ENCODE results near the gene PLIN4.
A peak's percentile ranks its signal among the peaks of the same experiment; 100 is the strongest.

PLIN4 gene

DNA sequence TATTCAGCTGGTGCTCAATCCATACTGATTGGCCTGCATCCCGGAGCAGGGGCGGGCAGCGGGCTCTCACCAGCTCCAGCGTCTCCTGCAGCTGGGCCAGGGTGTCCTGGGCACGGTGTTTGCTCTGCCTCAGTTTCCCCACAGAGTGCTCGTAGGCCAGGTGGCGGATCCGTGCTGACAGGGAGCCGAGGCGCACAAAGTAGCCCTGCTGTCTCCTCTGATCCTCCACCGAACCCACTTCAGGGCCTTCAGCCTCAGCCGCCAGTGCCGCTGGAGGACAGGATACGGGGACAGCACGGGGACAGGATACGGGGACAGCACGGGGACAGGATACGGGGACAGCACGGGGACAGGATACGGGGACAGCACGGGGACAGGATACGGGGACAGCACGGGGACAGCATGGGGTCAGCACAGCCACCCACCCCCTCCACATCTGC, 7.3 kb upstream of the PLIN4 start:
- no peak for DNase-seq (ENCODE audit: low spot score)

DNA sequence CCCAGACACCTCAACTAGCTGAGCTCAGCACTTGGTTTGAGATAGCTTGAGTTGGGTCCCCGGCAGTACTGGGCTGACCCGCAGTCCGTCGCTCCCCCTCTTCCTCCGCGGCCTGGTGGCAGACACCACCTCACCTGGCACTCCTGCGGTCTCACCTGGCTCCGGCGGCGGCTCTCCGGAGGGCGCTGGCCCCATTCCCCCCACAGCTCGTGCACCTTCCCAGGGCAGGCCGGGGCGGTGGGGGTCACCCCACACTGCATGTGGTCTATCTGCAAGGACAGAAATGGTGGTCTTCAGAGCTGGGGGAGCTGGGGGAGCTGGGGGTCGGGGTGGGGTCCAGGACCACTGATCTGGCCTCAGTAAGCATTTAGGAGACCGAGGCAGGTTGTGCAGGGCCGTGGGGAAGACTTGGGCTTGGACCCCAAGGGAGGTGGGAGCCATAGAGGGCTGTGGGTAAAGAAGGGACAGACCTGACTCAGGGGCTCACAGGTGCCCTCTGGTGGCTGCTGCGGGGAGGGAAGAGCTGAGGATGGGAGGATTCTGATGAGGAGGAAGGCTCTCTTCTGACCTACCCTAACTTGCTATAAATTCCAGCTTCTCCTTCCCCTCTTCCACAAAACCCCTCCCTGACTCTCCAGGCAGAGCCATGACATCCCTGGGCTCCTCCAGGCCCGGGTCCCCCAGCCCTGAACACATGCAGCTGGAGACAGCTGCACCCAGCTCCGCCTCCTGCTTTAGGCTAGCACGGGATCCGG, 6.7 kb upstream of the PLIN4 start:
- DNase-seq (ENCODE audit: low spot score): peak; percentile 81

DNA sequence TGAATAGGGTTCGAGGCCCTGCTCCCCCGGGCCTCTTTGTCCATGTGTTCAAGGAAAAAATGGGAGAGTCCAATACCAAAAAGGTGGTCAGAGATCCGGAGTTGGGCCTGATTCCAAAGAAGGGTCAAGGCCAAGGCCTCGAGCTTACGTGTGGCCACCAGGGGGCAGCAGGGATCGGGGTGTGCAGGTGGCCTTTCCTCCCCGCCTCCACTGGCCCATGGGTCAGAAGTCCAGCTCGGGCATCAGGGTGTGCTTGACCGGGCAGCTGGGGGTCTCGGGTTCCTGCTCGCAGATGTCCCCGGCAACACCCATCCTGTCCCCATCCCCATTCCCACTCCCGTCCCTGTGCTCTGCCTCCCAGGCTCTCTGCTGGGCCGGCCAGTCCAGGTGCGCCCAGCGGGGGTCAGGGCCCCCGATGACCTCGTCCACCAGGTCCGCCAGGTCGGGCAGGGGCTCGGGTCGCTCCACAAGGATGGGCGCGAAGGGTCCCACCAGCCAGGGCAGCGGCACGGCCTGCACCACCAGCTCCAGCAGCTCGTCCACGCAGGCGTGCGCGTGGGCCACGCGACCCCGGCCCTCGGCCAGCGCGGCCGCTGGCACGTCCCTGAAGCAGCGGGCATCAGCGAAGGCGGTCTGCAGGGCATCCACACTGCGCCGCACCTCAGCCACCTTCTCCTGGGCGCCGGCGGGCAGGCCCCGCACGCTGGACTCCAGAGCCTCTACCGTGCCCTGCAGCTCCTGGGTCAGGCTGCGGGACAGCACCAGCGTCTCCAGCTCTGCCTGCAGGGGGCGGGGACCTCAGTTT, 5.2 kb upstream of the PLIN4 start:
- DNase-seq (ENCODE audit: low spot score): no peak

DNA sequence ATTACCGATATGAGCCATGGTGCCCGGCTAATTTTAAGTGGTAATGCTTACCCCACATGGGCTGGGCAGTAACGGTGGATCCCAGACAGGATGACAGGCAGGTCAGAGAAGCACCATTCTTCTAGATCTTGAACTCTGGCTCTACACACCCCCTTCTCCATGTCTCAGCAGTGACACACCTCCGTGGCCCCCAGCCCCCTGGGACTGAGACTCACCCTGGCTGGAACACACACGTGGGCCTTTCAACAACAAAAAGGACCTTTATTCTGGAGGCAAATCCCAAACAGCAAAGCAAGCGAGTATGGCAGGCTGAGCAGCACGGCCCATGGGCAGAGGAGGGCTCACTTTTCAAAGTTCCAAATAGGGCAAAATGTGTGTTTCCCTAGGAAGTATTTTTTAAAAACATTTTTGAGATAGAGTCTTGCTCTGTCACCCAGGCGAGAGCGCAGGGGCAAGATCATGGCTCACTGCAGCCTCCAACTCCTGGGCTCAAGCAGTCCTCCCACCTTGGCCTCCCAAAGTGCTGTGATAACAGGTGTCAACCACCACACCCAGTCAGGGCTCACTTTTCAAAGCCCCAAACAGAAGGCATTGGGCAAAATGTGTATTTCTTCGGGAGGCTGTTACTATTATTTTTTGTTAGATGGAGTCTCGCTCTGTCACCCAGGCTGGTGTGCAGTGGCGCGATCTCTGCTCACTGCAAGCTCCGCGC, 4.2 kb upstream of the PLIN4 start:
- no peak for DNase-seq (ENCODE audit: low spot score)

DNA sequence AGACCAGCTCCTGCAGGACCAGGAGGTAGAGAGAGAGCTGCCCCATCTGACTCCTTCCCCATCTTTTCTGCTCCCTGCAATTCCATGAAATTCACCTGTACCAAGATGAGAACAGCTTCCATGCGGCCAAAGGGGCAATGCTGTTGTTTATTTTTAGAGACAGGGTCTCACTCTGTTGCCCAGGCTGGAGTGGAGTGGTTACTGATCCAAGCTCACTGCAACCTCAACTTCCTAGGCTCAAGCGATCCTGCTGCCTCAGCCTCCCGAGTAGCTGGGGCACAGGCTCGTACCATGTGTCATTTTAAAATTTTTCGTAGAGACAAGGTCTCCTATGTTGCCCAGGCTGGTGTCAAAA, 3.6 kb upstream of the PLIN4 start:
- no peak for DNase-seq (ENCODE audit: low spot score)

DNA sequence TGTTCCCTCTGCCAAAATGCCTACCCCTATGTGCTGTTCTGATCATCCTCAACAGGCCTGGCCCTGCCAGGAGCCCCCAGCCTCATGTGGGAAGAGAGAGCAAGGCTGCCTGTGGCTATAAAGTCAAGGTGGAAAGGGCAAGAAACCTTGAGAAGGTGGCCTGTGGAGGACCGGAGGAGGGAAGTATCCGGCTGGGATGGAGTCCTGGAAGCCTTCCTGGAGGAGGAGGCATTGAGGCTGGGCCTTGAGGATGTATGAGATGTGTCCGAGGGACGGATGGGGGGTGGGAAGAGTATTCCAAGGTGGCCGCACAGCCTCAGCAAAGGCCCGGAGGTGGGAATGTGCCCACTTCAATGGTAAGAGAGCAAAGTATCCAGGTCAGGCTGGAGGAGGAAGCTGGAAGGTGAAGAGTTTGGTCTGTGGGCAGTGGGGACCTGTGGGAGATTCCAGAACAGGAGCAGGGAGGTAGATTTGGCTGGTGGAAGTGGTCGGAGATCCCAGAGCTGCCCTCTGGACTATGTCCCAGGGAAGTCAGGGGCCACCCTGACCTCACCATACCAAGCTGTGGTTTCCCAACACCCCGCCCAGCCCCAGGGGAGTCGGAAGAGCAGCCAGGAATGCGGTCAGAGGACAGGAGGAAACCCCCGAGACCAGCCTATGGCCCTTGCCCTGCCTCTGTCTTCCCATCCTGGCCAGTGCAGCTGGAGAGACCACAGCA, 3.0 kb upstream of the PLIN4 start:
- DNase-seq (ENCODE audit: low spot score): no peak

DNA sequence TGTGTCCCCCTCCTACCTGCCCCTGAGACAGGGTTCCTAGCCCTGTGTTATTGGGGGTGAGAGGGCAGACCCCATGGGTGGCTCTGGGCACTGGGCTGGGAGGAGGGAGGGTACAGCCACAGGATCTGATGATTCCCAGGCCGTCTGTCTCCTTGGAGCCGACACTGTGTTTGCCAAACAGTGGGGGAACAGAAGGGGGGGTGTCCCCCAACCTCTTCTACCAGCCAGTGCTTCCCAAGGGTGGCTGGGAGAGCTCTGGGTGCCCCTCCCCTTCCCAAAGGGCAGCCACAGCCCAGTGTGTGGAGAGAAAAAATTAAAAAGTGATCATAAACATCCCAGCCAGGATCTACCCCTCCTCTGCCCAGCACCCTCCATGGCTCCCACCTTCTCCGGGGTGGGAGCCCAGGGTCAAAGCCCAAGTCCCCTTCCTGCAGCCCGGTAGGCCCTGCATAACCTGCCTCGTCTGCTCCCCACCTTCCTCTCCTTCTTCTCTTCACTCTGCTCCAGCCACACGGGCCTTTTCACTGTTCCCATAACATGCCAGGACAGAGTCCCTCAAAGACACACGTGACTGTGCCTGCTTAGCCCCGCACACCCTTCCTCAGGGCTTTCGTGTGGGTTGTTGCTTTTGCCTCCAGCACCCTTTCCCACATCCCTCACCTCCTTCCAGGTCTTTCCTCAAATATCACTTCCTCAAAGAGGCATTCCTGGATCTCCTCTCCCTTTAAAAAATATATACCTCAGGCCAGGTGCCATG, 1.4 kb upstream of the PLIN4 start:
- peak; percentile 62 for DNase-seq (ENCODE audit: low spot score)

DNA sequence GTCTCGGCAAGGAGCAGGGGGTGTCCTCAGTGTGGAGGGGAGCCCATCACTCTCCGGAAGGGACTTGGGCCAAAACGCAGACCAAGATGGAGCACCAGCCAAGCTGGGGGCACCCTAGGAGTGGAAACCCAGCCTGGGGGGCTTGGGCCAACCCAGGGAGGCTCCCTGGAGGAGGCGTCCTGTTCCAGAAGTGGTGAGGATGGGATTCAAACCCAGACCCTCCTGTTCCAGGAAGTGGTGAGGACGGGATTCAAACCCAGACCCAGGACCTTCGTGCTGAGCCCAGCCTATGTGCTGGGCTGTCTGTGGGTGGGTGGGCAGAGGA, 848 bp upstream of the PLIN4 start:
- no peak for DNase-seq (ENCODE audit: low spot score)

DNA sequence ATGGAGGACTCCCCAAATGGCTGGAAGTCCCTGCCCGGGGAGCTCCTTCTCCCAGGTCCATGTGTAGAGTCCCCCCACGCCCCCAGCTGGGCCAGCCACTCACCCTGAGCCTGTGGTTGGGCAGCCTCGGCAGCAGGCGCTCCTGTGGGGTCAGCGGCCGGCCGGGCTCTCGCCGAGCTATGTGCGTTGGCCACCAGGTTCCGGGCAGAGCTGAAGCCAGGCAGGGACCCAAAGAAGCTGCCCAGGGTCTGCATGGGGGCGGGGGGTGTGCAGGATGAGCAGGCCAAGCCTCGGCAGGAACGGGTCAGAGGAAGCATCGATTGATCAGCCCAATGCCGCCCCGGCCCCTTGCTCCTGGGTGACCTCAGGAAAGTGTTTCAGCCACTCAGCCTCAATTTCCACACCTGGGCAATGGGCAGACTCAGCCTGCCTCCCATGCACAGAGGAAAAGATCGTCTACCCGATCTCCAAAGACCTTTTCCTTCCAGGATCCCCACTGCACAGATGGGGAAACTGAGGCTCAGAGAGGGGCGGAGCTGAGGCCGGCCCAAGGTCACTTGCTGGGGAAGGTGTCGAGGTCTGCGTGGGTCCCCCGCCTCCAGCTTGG, 732 bp downstream of the PLIN4 start:
- DNase-seq (ENCODE audit: low spot score): no peak

DNA sequence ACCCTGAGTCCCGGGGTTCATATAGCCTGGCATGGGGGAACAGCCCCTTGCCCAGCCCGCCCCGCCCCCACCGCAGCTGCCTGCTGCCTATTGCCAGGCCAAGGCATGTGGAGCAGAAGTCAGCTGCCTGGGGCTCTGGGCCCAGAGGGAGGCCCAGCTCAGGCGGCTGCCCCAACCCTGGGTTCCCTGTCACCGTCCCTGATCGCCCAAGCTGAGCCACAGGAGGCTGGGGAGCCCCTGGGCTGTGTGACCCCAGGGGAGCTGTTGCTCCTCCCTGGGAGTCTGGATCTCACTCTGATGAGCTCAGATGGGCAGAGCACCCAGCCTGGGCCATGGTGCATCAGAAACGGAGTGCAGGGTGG, 1.4 kb downstream of the PLIN4 start:
- no peak for DNase-seq (ENCODE audit: low spot score)

DNA sequence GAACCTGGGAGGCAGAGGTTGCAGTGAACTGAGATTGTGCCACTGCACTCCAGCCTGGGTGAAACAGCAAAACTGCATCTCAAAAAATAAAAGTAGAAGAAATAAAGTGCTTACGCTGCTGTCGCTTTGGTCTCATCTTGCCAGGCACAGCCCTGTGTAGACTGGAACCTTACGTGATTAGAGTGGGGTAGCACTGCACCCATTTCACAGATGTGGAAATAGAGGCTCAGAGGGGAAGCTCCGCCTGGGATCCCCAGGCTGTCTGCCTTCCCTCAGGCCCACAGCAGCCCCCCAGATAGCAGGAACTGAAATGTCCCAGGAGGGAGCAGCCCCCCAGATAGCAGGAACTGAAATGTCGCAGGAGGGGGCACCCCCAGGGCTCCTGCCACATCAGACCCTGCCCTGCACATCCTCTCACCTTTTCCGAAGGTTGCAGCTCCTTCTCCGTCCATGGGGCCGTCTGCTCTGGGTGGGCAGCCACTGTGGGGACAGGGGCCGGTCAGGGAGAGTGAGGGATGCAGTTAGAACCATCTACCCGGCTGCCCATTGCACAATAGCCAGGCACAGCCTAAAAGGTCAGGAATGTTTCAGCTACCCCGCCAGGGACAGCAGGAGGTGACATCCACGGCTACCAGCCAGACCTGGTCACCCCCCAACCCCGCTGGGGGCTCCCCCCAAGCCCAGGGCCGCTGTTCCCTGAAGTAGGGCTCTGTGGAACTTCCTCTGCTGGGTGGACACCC, 1.9 kb downstream of the PLIN4 start:
- no peak for DNase-seq (ENCODE audit: low spot score)

DNA sequence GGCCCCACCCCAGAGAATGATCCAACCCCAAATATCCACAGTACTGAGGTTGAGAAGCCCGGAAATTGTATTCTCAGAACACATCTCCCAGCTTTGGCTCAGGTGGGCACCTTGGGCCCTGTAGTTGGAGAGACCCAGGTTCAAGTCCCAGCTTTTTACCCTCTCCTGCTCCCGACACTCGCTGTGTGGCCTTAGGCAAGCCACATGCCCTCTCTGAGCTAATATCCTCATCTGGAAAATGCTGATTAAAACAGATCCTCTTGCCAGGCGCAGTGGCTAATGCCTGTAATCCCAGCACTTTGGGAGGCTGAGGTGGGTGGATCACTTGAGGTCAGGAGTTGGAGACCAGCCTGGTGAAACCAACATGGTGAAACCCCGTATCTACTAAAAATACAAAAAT, 2.6 kb downstream of the PLIN4 start:
- DNase-seq (ENCODE audit: low spot score): no peak

DNA sequence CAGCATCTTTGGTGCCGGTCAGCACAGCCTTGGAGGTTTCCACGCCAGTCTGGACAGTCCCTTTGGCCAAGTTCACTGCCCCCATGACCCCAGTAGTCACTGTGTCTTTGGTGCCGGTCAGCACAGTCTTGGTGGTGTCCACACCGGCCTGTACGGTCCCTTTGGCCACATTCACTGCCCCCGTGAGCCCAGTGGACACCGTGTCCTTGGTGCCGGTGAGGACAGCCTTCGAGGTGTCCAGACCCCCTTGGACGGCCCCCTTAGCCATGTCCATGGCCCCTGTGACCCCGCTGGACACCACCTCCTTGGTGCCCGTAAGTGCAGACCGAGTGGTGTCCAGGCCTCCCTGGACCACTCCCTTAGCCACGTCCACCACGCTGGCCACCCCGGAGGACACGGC, 5.0 kb downstream of the PLIN4 start:
- DNase-seq (ENCODE audit: low spot score): no peak

DNA sequence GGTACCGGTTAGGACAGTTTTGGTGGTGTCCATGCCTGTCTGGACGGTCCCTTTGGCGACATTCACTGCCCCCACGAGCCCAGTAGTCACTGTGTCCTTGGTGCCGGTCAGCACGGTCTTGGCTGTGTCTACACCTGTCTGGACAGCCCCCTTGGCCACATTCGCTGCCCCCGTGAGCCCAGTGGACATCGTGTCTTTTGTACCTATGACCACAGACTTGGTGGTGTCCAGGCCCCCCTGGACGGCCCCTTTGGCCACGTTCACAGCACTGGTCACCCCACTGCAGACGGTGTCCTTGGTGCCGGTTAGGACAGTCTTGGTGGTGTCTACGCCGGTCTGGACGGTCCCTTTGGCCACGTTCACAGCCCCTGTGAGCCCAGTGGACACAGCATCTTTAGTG, 6.2 kb downstream of the PLIN4 start:
- no peak for DNase-seq (ENCODE audit: low spot score)

DNA sequence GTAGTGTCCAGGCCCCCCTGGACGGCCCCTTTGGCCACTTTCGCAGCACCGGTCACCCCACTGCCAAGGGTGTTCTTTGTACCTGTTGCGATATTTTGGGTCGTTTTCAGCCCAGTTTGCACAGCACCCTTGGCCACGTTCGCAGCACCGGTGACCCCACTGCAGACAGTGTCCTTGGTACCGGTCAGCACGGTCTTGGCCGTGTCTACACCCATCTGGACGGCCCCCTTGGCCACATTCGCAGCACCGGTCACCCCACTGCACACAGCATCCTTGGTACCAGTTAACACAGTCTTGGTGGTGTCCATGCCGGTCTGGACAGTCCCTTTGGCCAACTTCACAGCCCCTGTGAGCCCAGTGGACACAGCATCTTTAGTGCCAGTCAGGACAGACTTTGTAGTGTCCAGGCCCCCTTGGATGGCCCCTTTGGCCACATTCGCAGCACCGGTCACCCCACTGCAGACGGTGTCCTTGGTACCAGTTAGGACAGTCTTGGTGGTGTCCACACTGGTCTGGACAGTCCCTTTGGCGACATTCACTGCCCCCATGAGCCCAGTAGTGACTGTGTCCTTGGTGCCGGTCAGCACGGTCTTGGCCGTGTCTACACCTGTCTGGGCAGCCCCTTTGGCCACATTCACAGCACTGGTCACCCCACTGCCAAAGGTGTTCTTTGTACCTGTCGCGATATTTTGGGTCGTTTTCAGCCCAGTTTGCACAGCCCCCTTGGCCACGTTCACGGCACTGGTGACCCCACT, 6.8 kb downstream of the PLIN4 start:
- no peak for DNase-seq (ENCODE audit: low spot score)

DNA sequence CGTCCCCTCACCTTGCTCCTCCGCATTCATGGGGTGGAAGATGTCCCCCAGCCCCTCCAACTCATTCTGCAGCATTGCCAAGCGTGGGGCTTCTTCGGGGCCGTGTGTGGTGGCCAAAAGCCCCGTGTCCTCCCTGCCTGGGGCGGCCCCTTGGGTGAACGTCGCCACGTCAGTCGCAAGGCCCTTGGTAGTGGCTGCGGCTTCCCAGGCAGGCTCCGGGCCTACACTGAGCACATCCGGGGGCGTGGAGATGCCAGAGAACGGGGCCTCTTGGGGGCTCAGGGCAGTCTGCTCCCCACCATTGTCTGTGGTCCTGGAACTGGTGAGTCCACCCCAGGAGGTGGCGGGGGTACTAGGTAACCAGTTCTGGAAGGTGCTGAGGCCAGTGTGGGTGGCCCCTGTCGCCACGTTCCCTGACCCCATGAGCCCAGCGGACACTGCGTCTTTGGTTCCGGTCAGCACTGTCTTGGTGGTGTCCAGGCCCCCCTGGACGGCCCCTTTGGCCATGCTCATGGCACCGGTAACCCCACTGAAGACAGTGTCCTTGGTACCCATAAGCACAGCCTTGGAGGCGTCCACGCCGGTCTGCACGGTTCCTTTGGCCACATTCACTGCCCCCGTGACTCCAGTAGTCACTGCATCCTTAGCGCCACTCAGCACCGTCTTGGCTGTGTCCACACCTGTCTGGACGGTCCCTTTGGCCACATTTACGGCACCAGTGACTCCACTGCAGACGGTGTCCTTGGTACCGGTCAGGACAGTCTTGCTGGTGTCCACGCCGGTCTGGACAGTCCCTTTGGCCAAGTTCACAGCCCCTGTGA, 7.6 kb downstream of the PLIN4 start:
- no peak for DNase-seq (ENCODE audit: low spot score)

DNA sequence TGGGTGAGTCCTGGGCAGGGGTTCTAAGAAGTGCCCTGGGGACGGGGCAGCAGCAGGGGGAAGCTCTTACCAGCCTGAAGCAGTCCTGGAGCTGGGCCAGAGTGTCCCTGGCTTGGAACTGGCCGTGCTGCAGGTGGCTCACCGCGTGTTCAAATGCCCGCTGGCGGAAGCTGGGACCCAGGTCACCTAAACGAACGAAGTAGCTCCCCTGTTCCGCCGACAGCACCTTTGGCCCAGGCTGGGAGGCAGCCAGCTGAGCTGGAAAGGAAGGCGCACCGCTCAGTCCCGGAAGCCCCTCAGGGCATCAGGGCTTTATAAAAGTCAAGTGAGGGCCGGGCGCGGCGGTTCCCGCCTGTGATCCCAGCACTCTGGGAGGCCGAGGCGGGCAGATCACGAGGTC, 9.6 kb downstream of the PLIN4 start:
- no peak for DNase-seq (ENCODE audit: low spot score)

DNA sequence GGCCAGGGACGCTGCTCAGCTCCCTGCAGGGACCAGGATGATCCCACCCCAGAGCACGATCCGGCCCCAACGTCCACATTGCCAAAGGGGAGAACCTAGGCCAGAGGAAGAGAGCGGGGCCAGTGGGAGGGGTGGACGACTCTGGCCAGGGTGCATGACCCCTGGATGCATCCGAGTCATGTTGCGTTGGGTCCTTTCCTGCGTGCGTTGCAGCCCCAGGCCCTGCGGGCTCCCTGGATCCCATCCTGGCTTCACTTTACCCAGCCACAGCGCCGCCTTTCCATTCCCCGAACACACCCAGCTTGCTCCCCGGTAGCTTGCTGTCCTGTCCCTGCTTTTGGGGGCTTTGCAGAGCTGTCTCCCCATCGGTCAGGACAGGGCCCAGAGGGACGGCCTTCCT, 10.5 kb downstream of the PLIN4 start:
- DNase-seq (ENCODE audit: low spot score): no peak

DNA sequence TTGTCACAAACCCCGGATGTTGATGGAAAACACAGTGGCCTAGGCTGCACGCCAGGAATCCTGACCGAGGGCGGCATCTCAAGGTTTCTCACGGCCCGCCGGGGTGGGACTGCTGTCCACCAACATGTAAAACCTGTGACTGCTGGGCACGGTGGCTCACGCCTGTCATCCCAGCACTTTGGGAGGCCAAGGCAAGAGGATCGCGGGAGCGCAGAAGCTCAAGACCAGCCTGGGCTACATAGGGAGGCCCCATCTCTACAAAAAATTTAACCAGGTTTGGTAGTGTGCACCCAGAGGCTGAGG, 11.2 kb downstream of the PLIN4 start:
- no peak for DNase-seq (ENCODE audit: low spot score)
